ENCODE results near the gene MFAP2.
"Not testable (repeated sequence)": the region's sequence is repeated elsewhere in the genome, so short reads cannot be mapped to it uniquely, and the experiment has no call there.

Gene MFAP2

DNA sequence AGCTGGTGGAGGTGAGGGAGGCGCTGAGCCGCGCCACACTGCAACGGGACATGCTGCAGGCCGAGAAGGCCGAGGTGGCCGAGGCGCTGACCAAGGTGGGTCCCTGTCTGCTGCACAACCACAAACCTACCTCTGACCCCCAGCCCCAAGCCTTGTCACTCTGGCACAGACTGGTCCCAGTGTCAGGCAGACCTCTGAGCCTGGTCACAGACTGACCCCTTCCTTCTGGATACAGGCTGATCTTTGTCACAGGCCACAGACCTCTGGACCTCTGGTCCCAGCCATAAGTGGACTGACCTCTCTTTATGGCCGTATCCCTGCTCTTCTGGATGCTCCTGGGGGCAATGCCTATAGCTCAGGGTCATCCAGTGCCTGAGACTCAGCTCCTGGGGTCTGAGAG is 34.9 kb downstream of the MFAP2 start:
- not testable (repeated sequence) for H3K9me3 Mint-ChIP-seq; DNase-seq (ENCODE audit: low spot score in 2 of 2); H3K4me3 Mint-ChIP-seq; H3K4me1 Mint-ChIP-seq; H3K27me3 Mint-ChIP-seq; ATAC-seq (replicated peaks; ENCODE audit: extremely low read depth, poor library complexity, severe bottlenecking); H3K27ac Mint-ChIP-seq (ENCODE audit: low read depth)
- H3K36me3 Mint-ChIP-seq (ENCODE audit: insufficient read depth), result peaks cover 17% of the 10 kb centered on the region

DNA sequence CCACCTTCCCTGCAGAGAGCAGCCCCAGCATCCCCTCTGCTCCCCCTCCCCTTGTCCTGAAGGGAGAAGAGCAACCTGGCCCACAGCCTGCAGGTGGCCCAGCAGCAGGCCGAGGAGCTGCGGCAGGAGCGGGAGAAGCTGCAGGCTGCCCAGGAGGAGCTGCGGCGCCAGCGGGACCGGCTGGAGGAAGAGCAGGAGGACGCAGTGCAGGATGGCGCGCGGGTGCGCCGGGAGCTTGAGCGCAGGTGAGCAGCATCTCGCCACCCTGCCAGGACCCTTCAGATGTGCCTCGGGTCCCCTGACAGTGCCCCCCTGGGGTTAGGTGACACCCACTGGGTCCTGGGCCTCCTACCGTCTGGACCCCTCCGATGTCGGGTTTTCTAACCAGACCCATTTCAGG is 36.4 kb downstream of the MFAP2 start:
- Mint-ChIP-seq H3K4me1 (no peaks in the 10 kb centered on the region), H3K9me3 (no peaks in the 10 kb centered on the region), H3K36me3 (ENCODE audit: insufficient read depth) (peaks cover 17% of the 10 kb centered on the region), H3K27ac (ENCODE audit: low read depth) (no peak overlapping the region), H3K4me3 (no peak overlapping the region), H3K27me3 (no peaks in the 10 kb centered on the region)
- no peak for DNase-seq (ENCODE audit: low spot score in 2 of 2)
- ATAC-seq (replicated peaks; ENCODE audit: extremely low read depth, poor library complexity, severe bottlenecking), result no peak

DNA sequence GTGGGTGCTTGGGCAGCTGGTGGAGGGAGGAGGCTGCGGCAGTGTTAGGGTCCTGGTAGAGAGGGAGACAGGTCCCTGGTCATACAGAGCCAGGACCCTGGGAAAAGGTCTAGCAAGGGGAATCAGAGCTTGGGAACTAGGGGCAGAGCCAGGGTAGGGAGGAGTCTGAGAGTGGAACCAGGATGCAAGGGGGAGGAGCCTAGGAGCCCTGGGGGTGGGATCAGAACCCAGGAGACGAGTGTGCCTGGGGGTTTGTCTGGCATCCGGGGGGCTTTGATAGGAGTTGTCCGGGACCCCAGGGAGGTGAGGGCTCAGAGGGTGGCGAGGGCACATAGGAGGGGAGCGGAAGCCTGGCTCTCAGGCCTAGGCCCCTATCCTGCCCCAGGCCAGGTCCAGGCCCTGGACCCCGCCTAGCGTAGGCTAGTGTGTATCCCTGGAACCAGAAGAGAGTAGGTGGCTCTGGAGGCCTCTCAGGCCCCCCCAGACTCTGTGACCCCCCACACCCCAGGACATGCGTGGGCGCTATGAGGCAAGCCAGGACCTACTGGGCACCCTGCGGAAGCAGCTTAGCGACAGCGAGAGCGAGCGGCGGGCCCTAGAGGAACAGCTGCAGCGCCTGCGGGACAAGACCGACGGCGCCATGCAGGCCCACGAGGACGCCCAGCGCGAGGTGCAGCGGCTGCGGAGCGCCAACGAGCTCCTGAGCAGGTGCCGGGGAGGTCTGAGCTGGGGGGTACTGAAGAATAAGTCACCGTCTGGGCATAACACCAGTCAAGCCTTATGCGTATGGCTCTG is 40.8 kb downstream of the MFAP2 start:
- peaks cover 30% of the 10 kb centered on the region for H3K36me3 Mint-ChIP-seq (ENCODE audit: insufficient read depth)
- H3K4me1 Mint-ChIP-seq; DNase-seq (ENCODE audit: low spot score in 2 of 2); H3K27ac Mint-ChIP-seq (ENCODE audit: low read depth); ATAC-seq (replicated peaks; ENCODE audit: extremely low read depth, poor library complexity, severe bottlenecking); H3K4me3 Mint-ChIP-seq; H3K9me3 Mint-ChIP-seq; H3K27me3 Mint-ChIP-seq: not testable (repeated sequence)

DNA sequence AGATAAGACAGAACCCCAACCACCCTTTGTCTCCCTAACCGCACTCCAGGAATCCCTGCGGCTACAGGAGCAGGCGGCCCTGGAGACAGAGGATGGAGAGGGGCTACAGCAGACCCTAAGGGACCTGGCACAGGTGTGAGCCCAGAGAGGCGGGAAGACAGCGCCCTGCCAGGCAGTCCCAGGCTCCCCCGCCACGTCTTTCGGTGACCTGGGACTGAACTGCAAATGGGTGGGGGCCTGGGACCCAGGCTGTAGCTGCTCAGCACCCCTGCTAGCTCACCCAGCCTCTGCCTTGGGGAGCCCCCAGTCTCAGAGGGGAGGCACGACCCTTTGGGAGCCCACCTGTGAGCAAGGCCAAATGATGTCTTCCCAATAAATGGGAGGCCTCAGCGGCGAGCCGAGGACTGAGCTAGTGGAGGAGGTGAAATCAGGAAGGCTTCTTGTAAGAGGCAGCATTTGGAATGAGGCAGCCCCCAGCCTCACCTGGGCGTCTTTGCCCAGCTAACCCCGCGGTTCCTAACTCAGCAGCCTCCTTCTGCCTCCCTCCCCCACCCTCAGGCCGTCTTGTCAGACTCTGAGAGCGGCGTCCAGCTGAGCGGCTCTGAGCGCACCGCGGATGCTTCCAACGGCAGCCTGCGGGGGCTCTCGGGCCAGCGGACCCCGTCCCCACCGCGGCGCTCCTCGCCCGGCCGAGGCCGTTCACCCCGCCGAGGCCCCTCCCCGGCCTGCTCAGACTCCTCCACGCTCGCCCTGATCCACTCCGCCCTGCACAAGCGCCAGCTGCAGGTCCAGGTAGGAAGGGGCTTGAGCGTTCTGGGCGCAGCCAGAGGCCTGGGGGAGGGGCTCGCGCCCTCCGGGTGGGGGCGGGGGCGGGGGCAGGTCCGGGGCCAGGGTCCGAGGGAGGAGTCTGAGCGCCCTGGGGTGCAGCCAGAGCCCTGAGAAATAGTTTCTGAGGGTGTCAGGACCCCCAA is 41.8 kb downstream of the MFAP2 start:
- Mint-ChIP-seq H3K36me3 (ENCODE audit: insufficient read depth) (peaks cover 30% of the 10 kb centered on the region), H3K9me3 (no peaks in the 10 kb centered on the region), H3K27ac (ENCODE audit: low read depth) (no peak overlapping the region), H3K4me3 (no peak overlapping the region), H3K4me1 (no peaks in the 10 kb centered on the region), H3K27me3 (no peaks in the 10 kb centered on the region)
- DNase-seq (ENCODE audit: low spot score in 2 of 2) (no peak), ATAC-seq (replicated peaks; ENCODE audit: extremely low read depth, poor library complexity, severe bottlenecking) (no peak)

DNA sequence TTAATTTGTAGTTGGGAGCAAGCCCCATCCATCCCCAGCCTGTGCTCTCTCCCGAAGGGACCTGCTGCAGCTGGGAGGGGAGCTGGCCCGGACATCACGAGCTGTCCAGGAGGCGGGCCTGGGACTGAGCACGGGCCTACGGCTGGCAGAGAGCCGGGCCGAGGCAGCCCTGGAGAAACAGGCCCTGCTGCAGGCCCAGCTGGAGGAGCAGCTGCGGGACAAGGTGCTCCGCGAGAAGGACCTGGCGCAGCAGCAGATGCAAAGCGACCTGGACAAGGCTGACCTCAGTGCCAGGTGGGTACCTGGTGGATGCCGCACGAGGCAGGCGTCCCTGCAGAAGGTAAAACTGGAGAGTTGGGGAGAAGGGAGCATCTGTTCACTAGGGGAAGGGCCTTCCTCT is 43.8 kb downstream of the MFAP2 start:
- H3K27ac Mint-ChIP-seq (ENCODE audit: low read depth); H3K27me3 Mint-ChIP-seq; H3K4me3 Mint-ChIP-seq; H3K9me3 Mint-ChIP-seq; ATAC-seq (replicated peaks; ENCODE audit: extremely low read depth, poor library complexity, severe bottlenecking); DNase-seq (ENCODE audit: low spot score in 2 of 2); H3K4me1 Mint-ChIP-seq: not testable (repeated sequence)
- peaks cover 34% of the 10 kb centered on the region for H3K36me3 Mint-ChIP-seq (ENCODE audit: insufficient read depth)

DNA sequence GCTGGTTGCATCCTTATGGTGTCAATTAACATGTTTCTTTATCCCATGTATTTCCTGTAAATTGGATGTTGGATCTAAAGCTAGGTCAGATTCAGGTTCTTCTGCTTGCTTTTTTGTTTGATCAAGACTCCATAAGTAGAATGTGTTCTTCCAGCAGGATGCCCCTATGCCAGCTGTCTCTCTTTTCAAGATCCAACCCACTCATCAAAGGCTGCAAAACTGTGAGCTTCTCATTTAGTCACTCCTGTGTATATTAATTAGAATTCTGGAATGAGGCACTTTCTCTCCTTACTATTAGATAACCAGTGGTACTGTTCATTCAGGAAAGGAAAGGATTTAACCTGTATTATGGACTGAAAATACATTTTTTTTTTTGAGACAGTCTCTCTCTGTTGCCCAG is 46.5 kb downstream of the MFAP2 start:
- not testable (repeated sequence) for H3K4me3 Mint-ChIP-seq; H3K9me3 Mint-ChIP-seq; H3K27ac Mint-ChIP-seq (ENCODE audit: low read depth); DNase-seq (ENCODE audit: low spot score in 2 of 2); H3K27me3 Mint-ChIP-seq; ATAC-seq (replicated peaks; ENCODE audit: extremely low read depth, poor library complexity, severe bottlenecking); H3K4me1 Mint-ChIP-seq
- peaks cover 30% of the 10 kb centered on the region for H3K36me3 Mint-ChIP-seq (ENCODE audit: insufficient read depth)

DNA sequence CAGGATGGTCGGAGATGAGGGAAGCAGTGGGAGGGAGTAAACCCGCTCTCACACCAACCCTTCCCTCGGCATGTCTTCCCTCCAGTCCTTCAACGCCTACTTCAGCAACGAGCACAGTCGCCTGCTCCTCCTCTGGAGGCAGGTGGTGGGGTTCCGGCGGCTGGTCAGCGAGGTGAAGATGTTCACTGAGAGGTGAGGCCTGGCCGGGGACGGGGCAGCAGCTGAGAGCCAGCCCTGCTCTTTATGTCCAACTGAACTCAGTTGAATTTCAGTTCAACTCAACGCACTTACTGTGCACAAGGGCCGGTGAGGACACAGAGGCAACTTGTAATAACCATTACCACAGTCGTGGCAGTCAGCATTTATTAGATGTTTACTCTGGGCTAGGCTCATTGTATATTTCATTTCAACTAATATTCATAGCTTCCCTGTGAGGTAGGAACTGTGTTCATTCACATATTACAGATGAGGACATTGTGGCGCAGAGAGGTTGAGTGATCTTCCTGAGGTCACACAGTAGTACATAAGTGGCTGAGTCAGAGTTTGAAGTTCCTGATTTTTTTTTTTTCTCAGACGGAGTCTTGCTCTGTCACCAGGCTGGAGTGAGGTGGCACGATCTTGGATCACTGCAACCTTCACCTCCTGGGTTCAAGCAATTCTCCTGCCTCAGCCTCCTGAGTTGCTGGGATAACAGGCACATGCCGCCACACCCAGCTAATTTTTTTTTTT is 49.0 kb downstream of the MFAP2 start:
- Mint-ChIP-seq H3K36me3 (ENCODE audit: insufficient read depth) (peaks cover 28% of the 10 kb centered on the region), H3K4me1 (peaks cover 17% of the 10 kb centered on the region)
- not testable (repeated sequence) for H3K27me3 Mint-ChIP-seq; DNase-seq (ENCODE audit: low spot score in 2 of 2); H3K27ac Mint-ChIP-seq (ENCODE audit: low read depth); H3K9me3 Mint-ChIP-seq; H3K4me3 Mint-ChIP-seq; ATAC-seq (replicated peaks; ENCODE audit: extremely low read depth, poor library complexity, severe bottlenecking)

DNA sequence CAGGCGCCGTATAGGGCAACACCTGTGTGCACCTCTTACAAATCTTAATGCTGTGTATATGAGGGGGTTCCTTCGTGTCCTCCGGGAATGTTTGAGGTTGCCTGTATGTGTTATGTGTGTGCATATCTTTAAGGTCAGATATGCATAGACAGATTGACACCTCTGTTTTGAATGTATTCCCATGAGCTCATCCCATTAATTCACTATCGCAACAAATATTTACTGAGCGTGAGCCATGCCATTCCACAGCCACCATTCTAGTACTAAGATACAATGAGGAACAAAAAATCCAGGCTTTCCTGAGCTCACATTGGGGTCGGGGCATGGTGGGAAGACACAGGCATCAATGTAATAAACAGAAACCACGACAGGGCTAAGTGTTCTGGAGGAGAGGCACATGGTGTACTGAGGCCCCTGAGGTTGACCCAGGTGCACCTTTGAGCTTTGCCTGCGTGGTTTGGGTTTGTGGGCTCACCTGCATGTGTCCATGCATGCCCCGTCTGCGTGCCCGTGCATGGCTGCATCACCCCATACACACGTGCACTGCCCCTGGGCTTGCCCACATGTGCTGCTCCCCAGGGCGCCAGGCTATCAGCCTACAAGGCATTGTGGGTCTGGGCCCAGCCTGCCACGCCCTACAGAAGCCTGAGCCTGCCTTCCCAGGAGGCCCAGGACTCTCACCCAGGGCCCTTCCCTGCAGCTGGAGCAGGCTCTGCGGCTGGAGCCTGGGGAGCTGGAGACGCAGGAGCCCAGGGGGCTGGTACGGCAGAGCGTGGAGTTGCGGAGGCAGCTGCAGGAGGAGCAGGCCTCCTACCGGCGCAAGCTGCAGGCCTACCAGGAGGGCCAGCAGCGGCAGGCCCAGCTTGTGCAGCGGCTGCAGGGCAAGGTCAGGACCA is 51.0 kb downstream of the MFAP2 start:
- H3K27ac Mint-ChIP-seq (ENCODE audit: low read depth); H3K27me3 Mint-ChIP-seq; H3K9me3 Mint-ChIP-seq; ATAC-seq (replicated peaks; ENCODE audit: extremely low read depth, poor library complexity, severe bottlenecking); DNase-seq (ENCODE audit: low spot score in 2 of 2); H3K4me3 Mint-ChIP-seq: not testable (repeated sequence)
- H3K4me1 Mint-ChIP-seq, result peaks cover 32% of the 10 kb centered on the region
- peaks cover 18% of the 10 kb centered on the region for H3K36me3 Mint-ChIP-seq (ENCODE audit: insufficient read depth)

DNA sequence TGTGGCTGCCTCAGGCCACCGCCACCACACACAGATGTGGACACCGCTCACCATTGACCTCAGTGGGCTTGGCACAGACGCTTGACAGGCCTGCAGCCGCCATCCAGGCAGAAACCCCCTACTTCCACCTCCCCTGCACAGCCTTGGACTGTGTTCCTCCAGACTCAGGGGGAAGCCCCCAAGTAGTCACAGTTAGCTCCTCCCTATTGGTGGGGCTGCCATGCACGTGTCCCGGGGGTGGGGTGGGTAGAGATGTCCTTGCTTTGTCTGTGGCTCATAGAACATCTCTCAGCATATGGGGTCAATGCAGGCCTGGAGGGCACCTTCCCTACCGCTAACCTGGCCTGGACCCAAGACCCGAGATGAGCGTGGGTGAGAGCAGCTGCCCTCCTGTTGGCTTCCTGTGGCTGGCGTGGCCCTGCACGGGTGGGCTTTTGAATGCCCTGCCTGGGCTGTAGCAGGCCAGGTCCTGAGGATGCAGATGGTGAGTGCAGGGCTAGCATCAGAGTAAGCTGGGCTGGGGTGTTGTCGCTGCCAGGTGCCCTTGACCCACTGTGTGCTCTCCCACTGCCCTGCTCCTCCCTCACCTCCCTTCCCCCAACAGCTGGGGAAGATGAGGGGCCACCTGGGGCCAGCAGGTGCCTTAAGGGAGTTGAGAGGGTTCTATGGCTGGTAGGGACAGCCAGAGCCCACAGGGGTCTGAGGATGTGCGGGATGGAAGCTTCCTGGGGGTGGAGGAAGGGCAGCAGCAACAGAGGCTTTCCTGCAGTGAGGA is 52.5 kb downstream of the MFAP2 start:
- H3K4me3 Mint-ChIP-seq, result no peak overlapping the region
- peak overlapping the region; percentile 36 for H3K27ac Mint-ChIP-seq (ENCODE audit: low read depth)
- H3K9me3 Mint-ChIP-seq, result no peaks in the 10 kb centered on the region
- H3K4me1 Mint-ChIP-seq, result peaks cover 42% of the 10 kb centered on the region
- peaks cover 11% of the 10 kb centered on the region for H3K36me3 Mint-ChIP-seq (ENCODE audit: insufficient read depth)
- no peaks in the 10 kb centered on the region for H3K27me3 Mint-ChIP-seq
- DNase-seq (ENCODE audit: low spot score in 2 of 2) (no peak), ATAC-seq (replicated peaks; ENCODE audit: extremely low read depth, poor library complexity, severe bottlenecking) (no peak)

DNA sequence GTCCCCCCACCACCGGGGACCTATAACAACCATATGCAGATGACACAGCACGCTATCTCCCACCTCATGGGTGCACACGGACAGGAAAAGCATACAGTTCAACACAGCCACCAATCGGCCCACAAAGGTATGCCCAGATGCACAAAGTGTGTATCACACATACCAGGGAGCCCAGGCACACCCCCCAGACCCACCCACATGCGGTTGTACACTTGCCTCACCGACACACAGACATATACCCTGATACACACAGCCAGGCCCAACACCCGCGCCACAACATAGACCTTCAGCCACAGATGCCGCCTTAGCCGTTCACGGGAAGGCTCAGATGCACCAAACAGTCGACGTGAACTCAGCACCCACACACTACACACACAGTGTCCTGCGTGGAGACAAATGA is 53.2 kb downstream of the MFAP2 start:
- H3K27ac Mint-ChIP-seq (ENCODE audit: low read depth), result peak overlapping the region; percentile 36
- H3K4me3 Mint-ChIP-seq, result no peak overlapping the region
- ATAC-seq (replicated peaks; ENCODE audit: extremely low read depth, poor library complexity, severe bottlenecking) (no peak), DNase-seq (ENCODE audit: low spot score in 2 of 2) (no peak)
- no peaks in the 10 kb centered on the region for H3K27me3 Mint-ChIP-seq
- no peaks in the 10 kb centered on the region for H3K9me3 Mint-ChIP-seq
- H3K4me1 Mint-ChIP-seq, result peaks cover 48% of the 10 kb centered on the region
- peaks cover 5% of the 10 kb centered on the region for H3K36me3 Mint-ChIP-seq (ENCODE audit: insufficient read depth)

DNA sequence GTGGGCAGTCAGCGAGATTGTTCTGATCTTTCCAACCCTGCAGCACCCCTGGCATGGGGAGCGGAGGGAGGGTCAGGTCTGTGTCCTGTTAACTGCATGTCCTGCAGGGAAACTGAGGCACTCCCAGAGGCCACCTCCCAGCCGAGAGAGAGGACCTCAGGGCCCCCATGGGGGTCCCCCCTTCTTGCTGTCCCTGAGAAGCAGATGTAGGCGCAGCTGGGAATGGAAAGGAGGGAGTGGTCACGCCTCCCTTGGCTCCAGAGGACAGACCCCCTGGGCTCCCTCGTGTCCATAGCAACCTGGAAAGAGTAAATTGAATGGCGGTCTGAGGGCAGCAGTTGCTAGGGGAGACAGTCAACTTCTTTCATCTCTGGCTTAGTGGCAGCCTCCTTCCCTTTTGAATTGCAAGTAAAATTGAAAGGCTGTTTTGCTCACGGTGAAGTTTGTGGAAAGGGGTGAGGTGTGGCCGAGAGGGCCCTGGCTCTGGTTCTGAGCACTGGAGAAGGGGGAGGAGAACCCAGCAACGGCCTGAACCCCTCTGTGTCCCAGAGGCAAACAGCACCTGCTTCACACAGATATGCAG is 53.8 kb downstream of the MFAP2 start:
- Mint-ChIP-seq H3K27ac (ENCODE audit: low read depth) (no peak overlapping the region), H3K36me3 (ENCODE audit: insufficient read depth) (peaks cover 5% of the 10 kb centered on the region), H3K4me3 (no peak overlapping the region), H3K27me3 (no peaks in the 10 kb centered on the region), H3K4me1 (peaks cover 55% of the 10 kb centered on the region), H3K9me3 (no peaks in the 10 kb centered on the region)
- ATAC-seq (replicated peaks; ENCODE audit: extremely low read depth, poor library complexity, severe bottlenecking) (no peak), DNase-seq (ENCODE audit: low spot score in 2 of 2) (no peak)
